Sigmoid colon (tissue), 7 donors: ENCODE data around the gene ODAD3. TPM values are rescaled to one million over a fixed set of nuclear protein-coding genes. Genes with fewer than 3 reads are reported as not detected.
"Not testable (repeated sequence)": the region's sequence is repeated elsewhere in the genome, so short reads cannot be mapped to it uniquely, and the experiment has no call there.

Source experiments
- DNase-seq: peaks from one replicate; pipeline ENCODE4 v3.0.0-alpha.2; 2019
- H3K27ac ChIP-seq, 4 donors: fragments of 200-600 bp; sonication (generic); one replicate each; pipeline ENCODE4 v1.5.1; 2016 to 2019; ENCODE audit warnings: mild to moderate bottlenecking in 1 of 4
- H3K27me3 ChIP-seq, 3 donors: fragments of 200-600 bp; sonication (generic); one replicate each; pipeline ENCODE4 v1.5.1; 2019; ENCODE audit warnings: mild to moderate bottlenecking in 1 of 3
- H3K36me3 ChIP-seq, 4 donors: fragments of 200-600 bp; sonication (generic); one replicate each; pipeline ENCODE4 v1.5.1; 2016 to 2019
- H3K4me1 ChIP-seq, 4 donors: fragments of 200-600 bp; sonication (generic); one replicate each; pipeline ENCODE4 v1.5.1; 2017 to 2019
- H3K4me3 ChIP-seq, 4 donors: fragments of 200-600 bp; sonication (generic); one replicate each; pipeline ENCODE4 v1.5.1; 2017 to 2019; ENCODE audit warnings: mild to moderate bottlenecking in 2 of 4, moderate library complexity in 1 of 4
- H3K9me3 ChIP-seq, 4 donors: fragments of 200-600 bp in 3 of 4; sonication (generic) in 3 of 4; one replicate each; pipeline versions ENCODE4 v1.5.1 to v1.6.1; 2013 to 2019
- CTCF ChIP-seq, 4 experiments: fragments of 450-650 bp in 3 of 4; fragments of 200-600 bp in 1 of 4; IDR thresholded peaks; one replicate each; pipeline ENCODE4 v1.5.1; 2016 to 2019; ENCODE audit warnings: antibody characterized with exemption in 4 of 4, mild to moderate bottlenecking in 3 of 4, moderate library complexity in 2 of 4
- EP300 ChIP-seq, 4 donors: sonication (generic); formaldehyde crosslinking; IDR thresholded peaks; one replicate each; pipeline ENCODE4 v1.6.1; 2017; ENCODE audit warnings: antibody characterized with exemption in 4 of 4
- POLR2A ChIP-seq, 2 donors: fragments of 450-650 bp; IDR thresholded peaks; one replicate each; pipeline ENCODE4 v1.6.1; 2016; ENCODE audit warnings: antibody characterized with exemption in 2 of 2, mild to moderate bottlenecking in 2 of 2, moderate library complexity in 2 of 2
- POLR2AphosphoS5 ChIP-seq, 4 donors: sonication (generic); formaldehyde crosslinking; IDR thresholded peaks; one replicate each; pipeline ENCODE4 v1.6.1; 2017; ENCODE audit warnings: antibody characterized with exemption in 4 of 4
- WGBS, 2 donors: extraction: QIAGEN DNeasy Blood & Tissue Kit; methylation state at CpG; one replicate each; pipeline ENCODE4 v1.1.7; 2013; 5-methylcytosine and 5-hydroxymethylcytosine counted together
- intact Hi-C: fragments of 100-400 bp; cut with DNase I; formaldehyde crosslinking; loops from one replicate; pipeline ENCODE4 v1.15.1; 2023
- polyA plus RNA-seq, 3 donors: library from polyadenylated mRNA; stranded (reverse); fragments of 200-250 nt; gene quantifications; one replicate each; pipeline ENCODE4 v1.2.3, GENCODE V29; 2013
- total RNA-seq, 4 donors: library from RNA; depleted of rRNA; stranded (reverse); fragments of >200 nt; gene quantifications; one replicate each; pipeline ENCODE4 v1.1.0, GENCODE V29; 2016
- donor health status: healthy with polysubstance abuse.
- donor health status: Bipolar disorder and iron deficiency.
- donor health status: healthy.

The ODAD3 gene
- total and polyA plus RNA-seq, 7 donors: 0.29 to 1.4 TPM; not detected in 5

GRCh38 chr19:11410682-11411081 is 24.2 kb downstream of the ODAD3 start:
- intact Hi-C loops: no loop called here

GRCh38 chr19:11408591-11408990 is 26.3 kb downstream of the ODAD3 start:
- WGBS, 2 donors: 85 to 90% methylated on average over 4 of the region's 4 CpGs
- no peak for TF ChIP-seq POLR2AphosphoS5 (IDR thresholded peaks at IDR 0.05)
- no peak for TF ChIP-seq EP300 (IDR thresholded peaks at IDR 0.05)
- TF ChIP-seq POLR2A (IDR thresholded peaks at IDR 0.05): no peak
- no peak for TF ChIP-seq CTCF (IDR thresholded peaks at IDR 0.05)
- H3K4me1 ChIP-seq: peaks cover 0 to 4% (median 0%) of the 10 kb centered on the region in 4 donors
- intact Hi-C loops: no loop called here
- H3K9me3 ChIP-seq: no peaks in the 10 kb centered on the region
- H3K4me3 ChIP-seq: no peak overlapping the region
- DNase-seq: no peak
- no peak overlapping the region for H3K27ac ChIP-seq
- H3K27me3 ChIP-seq: peaks cover 0 to 34% (median 19%) of the 10 kb centered on the region in 3 donors
- H3K36me3 ChIP-seq: no peaks in the 10 kb centered on the region

More at GRCh38 chr19:11410682-11411081, 24.2 kb downstream of the ODAD3 start:
- no peak for DNase-seq
- Histone ChIP-seq H3K9me3 (no peaks in the 10 kb centered on the region), H3K36me3 (no peaks in the 10 kb centered on the region), H3K27ac (no peak overlapping the region), H3K4me1 (peaks cover 0 to 4% (median 0%) of the 10 kb centered on the region in 4 donors), H3K27me3 (peaks cover 0 to 34% (median 19%) of the 10 kb centered on the region in 3 donors), H3K4me3 (no peak overlapping the region)
- no peak for TF ChIP-seq CTCF (IDR thresholded peaks at IDR 0.05)
- TF ChIP-seq POLR2AphosphoS5 (IDR thresholded peaks at IDR 0.05): no peak
- TF ChIP-seq EP300 (IDR thresholded peaks at IDR 0.05): no peak
- WGBS, 2 donors: 78 to 86% methylated on average over 8 of the region's 8 CpGs

GRCh38 chr19:11406703-11407236 is 28.2 kb downstream of the ODAD3 start:
- H3K9me3 ChIP-seq, H3K36me3 ChIP-seq, DNase-seq, H3K27ac ChIP-seq, intact Hi-C loops, H3K4me3 ChIP-seq, H3K4me1 ChIP-seq: not testable (repeated sequence)
- 85 to 93% methylated on average over 12 of the region's 12 CpGs for WGBS, 2 donors
- H3K27me3 ChIP-seq: peaks cover 0 to 34% (median 19%) of the 10 kb centered on the region in 3 donors

- TF ChIP-seq POLR2AphosphoS5 (IDR thresholded peaks at IDR 0.05) (no peak), EP300 (IDR thresholded peaks at IDR 0.05) (no peak), CTCF (IDR thresholded peaks at IDR 0.05) (peak in 1 of 4 experiments; percentile 37), POLR2A (IDR thresholded peaks at IDR 0.05) (no peak)
- H3K4me1 ChIP-seq: peaks cover 0 to 4% (median 0%) of the 10 kb centered on the region in 4 donors
- intact Hi-C loops: no loop called here
- DNase-seq: no peak
- peaks cover 0 to 34% (median 19%) of the 10 kb centered on the region in 3 donors for H3K27me3 ChIP-seq
- no peaks in the 10 kb centered on the region for H3K9me3 ChIP-seq
- no peaks in the 10 kb centered on the region for H3K36me3 ChIP-seq
- no peak overlapping the region for H3K4me3 ChIP-seq
- WGBS, 2 donors: 48 to 83% methylated on average over 44 of the region's 44 CpGs
- no peak overlapping the region for H3K27ac ChIP-seq
Observed at GRCh38 chr19:11405846-11406643, 28.9 kb downstream of the ODAD3 start.

- no peak for TF ChIP-seq EP300 (IDR thresholded peaks at IDR 0.05)
- WGBS, 2 donors: 67 to 68% methylated on average over 9 of the region's 9 CpGs
- Histone ChIP-seq H3K4me3 (no peak overlapping the region), H3K27ac (no peak overlapping the region), H3K27me3 (peaks cover 0 to 34% (median 17%) of the 10 kb centered on the region in 3 donors), H3K4me1 (peaks cover 0 to 4% (median 0%) of the 10 kb centered on the region in 4 donors), H3K9me3 (no peaks in the 10 kb centered on the region), H3K36me3 (no peaks in the 10 kb centered on the region)
- intact Hi-C loops: no loop called here
- DNase-seq: no peak
Observed at GRCh38 chr19:11404588-11405222, 30.2 kb downstream of the ODAD3 start.
